Endothelial cell of umbilical vein (primary cell): ENCODE data around the gene TNIK.

Experiments used
- EZH2 ChIP-seq: IDR thresholded peaks from 2 replicates; pipeline ENCODE4 v1.6.1; 2012; ENCODE audit warnings: borderline replicate concordance, low read depth, mild to moderate bottlenecking, moderate library complexity, low read length, inconsistent platforms; ENCODE audit not compliant: severe bottlenecking
- JUN ChIP-seq: IDR thresholded peaks from 2 replicates; pipeline ENCODE4 v1.6.1; 2011; ENCODE audit warnings: borderline replicate concordance, low read depth; ENCODE audit not compliant: insufficient read length, insufficient read depth
- MAX ChIP-seq: IDR thresholded peaks from 2 replicates; pipeline ENCODE4 v1.6.1; 2011; ENCODE audit not compliant: insufficient read depth, insufficient read length
- POLR2A ChIP-seq: IDR thresholded peaks from 2 replicates; pipeline ENCODE4 v1.6.1; 2012; ENCODE audit warnings: low read depth, mild to moderate bottlenecking, control low read depth, low read length
- POLR2AphosphoS5 ChIP-seq: IDR thresholded peaks from 2 replicates; pipeline ENCODE4 v1.6.1; 2012; ENCODE audit warnings: low read depth, mild to moderate bottlenecking, control low read depth, low read length, moderate library complexity; ENCODE audit not compliant: insufficient read depth
- TF ChIP-seq, protein P1 (sequence below), 2 donors: IDR thresholded peaks; 1 replicate in 1 of 2; 2 replicates in 1 of 2; pipeline ENCODE4 v1.5.1; 2011; ENCODE audit warnings: low read length in 2 of 2, mild to moderate bottlenecking in 2 of 2, moderate library complexity in 2 of 2, control low read depth in 1 of 2, inconsistent platforms in 1 of 2, low read depth in 1 of 2; ENCODE audit not compliant: insufficient read depth in 1 of 2; ENCODE audit errors: extremely low read depth in 1 of 2

- TF ChIP-seq, protein P1, sequence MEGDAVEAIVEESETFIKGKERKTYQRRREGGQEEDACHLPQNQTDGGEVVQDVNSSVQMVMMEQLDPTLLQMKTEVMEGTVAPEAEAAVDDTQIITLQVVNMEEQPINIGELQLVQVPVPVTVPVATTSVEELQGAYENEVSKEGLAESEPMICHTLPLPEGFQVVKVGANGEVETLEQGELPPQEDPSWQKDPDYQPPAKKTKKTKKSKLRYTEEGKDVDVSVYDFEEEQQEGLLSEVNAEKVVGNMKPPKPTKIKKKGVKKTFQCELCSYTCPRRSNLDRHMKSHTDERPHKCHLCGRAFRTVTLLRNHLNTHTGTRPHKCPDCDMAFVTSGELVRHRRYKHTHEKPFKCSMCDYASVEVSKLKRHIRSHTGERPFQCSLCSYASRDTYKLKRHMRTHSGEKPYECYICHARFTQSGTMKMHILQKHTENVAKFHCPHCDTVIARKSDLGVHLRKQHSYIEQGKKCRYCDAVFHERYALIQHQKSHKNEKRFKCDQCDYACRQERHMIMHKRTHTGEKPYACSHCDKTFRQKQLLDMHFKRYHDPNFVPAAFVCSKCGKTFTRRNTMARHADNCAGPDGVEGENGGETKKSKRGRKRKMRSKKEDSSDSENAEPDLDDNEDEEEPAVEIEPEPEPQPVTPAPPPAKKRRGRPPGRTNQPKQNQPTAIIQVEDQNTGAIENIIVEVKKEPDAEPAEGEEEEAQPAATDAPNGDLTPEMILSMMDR (IDR thresholded peaks at IDR 0.05; ENCODE audit: extremely low read depth in 1 of 2, insufficient read depth in 1 of 2, low read depth in 1 of 2, low read length in 2 of 2), result no peak
- TF ChIP-seq JUN (no peak), POLR2A (no peak), POLR2AphosphoS5 (no peak), MAX (no peak), EZH2 (no peak)
These were observed 173.5 kb downstream of the TNIK start for GRCh38 chr3:171286580-171287249.
